GM19467 (cell line): ENCODE measurements around the gene MAML3.

Experiments
- ATAC-seq: cut with Tn5 transposase; IDR thresholded peaks from one replicate; pipeline ENCODE4 v1.9.1; 2021; ENCODE audit warnings: mild to moderate bottlenecking, moderate library complexity; ENCODE audit not compliant: unreplicated experiment

MAML3 gene

DNA sequence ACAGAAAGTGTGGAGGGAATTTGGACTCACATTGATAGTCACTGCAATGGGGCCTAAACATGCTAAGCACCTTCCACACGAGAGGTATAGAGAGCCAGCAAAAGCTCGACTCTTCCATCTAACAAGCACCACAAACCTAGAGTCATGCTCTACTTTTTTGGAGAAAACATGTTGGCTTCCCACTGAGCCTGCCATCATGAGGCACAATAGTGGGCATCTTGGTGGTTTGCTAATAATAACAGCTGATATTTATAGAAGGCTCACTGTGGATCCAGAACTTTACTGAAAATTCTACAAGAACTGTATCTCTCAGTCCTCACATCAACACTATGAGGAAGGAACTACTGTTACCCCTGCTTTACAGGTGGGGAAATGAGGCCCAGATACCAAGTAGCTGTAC lies 26.6 kb downstream of the MAML3 start:
- ATAC-seq: no peak

- ATAC-seq: no peak
Observed at GRCh38 chr4:140126261-140126660, 27.7 kb downstream of the MAML3 start.

- ATAC-seq: no peak
Observed at GRCh38 chr4:140125374-140125773, 28.6 kb downstream of the MAML3 start.

GRCh38 chr4:140123666-140124377 lies 30.2 kb downstream of the MAML3 start:
- ATAC-seq: no peak

- no peak for ATAC-seq
Observed at GRCh38 chr4:140122891-140123290, 31.1 kb downstream of the MAML3 start.

DNA sequence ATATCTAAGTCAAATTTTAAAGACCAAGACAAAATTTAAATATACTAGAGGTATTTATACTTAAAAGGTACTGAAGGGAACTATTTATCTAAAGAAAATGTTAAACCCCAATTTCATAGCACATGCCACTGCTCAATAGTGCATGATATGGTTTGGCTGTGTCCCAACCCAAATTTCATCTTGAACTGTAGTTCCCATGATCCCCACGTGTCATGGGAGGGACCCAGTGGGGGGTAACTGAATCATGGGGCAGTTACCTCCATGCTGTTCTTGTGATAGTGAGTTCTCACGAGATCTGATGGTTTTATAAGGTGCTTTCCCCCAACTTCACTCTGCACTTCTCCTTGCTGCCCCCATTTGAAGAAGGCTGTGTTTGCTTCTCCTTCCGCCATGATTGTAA lies 32.3 kb downstream of the MAML3 start:
- ATAC-seq: no peak

DNA sequence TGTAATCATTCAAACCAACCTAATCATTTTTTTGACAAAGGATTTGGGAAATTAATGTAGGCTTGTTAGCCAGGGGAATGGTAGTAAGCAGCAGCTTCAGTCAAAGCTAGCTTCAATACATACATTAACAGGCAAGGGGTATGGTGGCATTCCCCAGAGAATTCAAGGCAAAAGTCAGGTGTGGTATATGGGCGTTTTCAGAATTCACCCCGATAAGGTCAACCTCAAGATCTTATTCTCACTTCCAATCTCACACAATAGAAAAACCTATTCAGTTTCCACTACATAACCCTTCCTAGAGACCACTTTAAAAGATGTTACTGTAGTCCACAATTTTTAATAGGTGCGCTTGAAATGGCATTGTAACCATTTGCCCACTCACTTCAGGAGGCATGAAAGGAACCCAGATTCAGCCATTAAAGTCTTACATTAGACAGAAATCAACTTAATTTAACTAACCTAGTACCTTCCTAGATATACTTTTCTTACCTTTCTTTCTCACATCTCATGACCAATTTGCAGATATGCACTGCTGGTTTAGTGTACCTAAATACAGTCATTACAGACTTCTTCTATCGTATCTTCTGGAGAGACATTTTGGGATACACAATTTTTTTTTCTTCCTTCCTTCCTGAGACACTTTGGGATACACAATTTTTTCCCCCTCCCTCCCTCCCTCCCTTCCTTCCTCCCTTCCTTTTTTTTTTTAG lies 34.9 kb downstream of the MAML3 start:
- no peak for ATAC-seq

GRCh38 chr4:140117947-140118346 lies 36.0 kb downstream of the MAML3 start:
- no peak for ATAC-seq

DNA sequence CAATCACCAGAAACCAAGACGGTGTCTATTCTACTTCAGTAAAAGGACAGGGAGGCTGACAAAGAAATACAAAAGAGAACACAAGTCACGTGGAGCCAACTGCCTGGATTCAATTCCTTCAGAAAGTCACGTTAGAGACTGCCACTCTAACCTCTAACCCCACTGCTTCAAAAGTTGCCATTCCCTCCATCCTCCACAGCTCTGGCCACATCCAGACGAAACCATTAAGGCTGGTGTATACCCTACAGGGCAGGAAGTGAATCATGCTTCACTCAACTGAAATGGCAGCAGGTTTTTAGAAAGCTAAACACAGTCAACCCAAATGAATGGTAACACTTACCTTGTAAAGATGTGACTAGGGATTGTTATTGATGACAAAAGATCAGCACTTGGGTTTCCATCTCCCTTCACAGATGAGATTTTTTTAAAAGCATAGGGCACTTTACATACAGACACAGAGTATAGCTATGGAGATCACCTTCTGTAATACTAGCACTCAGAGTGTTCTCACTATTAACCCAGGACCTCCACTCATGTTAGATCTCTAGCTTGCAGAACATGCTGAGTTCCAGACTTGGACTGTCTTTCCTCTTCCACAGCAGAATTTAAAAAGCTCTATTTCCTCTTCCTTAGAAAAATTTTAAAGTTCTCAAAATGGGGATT lies 37.4 kb downstream of the MAML3 start:
- ATAC-seq: no peak

DNA sequence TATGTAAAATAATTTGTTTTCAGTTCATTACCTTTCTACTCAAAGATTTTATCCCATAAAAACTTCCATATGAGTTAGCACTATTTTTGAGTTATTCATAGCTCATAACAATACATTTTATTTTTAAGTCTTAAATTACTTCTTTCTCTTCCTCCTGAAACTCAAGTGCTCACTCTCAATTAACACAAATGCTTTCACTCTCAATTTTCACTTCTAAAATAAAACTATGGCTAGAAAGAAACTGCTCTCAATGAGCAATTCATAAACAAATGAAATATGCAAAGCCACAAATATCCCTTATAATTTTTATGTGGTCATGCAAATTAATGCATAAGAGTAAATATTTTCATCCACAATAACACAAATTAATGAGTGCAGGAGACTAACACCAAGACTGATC lies 38.8 kb downstream of the MAML3 start:
- no peak for ATAC-seq

- ATAC-seq: no peak
Observed at GRCh38 chr4:140113653-140114052, 40.3 kb downstream of the MAML3 start.

DNA sequence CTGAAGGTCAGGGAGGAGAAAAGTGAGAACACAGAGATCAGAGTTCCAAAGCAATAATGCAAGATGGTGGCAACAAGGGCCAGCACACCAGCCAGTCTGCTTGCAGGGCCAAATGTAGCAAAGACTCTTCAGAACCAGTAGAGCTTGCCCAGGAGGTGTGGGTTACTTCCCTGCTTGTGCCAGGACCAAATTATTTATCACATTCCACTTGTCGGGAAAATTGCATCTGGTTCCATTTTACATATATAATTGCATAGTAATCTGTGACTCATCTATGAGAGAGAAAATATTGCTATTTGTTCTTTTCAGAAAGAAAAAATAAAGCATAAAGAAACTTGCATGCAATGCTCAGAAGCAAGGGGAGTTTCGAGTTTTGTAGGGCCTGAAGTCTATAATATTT lies 41.4 kb downstream of the MAML3 start:
- ATAC-seq: no peak

DNA sequence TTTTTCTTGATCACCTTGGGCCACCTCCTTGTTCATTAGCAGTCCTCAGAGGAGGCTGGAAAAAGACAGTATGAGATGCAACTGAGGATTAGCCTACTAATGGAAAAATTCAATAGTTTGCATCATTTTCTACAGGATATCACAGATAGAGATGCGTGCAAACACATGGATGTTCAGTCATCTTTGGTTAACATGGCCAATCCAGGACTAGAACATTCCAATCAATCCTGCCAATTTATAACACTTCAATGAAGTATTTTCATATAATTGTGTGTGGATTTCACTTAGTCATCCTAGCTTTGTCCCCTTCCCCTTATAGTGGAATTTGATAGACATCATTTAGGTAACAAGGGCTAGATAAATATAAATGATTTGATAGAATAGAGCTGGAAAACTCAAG lies 42.7 kb downstream of the MAML3 start:
- ATAC-seq: no peak

GRCh38 chr4:140110542-140111215 lies 43.3 kb downstream of the MAML3 start:
- no peak for ATAC-seq

DNA sequence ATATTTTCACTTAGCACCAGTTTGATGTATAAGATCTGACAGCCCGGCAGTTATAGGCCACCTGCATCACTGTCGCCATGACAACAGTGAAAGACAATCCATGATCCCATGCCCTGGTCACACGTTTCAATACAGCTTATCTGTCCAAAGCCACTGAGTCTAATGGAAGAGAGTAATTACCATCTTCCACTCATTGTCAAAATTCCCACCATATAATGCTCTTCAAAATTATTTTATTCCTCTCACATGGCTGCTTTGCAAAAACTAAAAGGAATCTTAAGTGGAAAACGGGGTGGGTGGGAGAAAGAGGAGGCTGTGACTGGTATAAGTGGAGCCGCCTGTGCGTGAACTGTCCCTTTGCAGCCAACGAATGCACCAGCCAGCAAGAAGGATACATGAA lies 44.2 kb downstream of the MAML3 start:
- ATAC-seq: no peak

- no peak for ATAC-seq
Observed at GRCh38 chr4:140109292-140109691, 44.7 kb downstream of the MAML3 start.

DNA sequence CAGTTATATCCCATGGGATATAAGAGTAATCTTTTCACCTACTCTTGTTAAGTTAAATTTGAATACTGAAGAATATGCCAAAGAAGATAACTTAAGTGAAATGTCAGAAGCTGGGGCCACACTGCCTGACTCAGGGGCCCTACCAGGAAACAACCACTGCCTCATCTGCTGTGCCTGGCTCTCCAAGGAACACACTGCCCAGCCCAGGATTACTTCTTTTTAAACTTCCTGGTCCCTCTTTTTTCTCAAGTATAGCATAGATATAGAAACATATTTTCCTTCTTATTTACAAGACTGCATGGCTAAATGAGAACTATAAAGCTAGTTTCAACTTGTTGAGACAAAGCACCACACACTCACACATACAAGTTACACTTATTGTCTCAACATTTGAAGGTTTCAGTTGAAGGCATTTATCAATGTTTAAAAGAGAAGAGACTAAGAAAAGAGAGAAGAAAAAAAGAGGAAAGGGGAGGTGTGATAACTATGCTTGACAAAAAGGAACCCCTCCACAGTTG lies 45.2 kb downstream of the MAML3 start:
- no peak for ATAC-seq

GRCh38 chr4:140108243-140108642 lies 45.7 kb downstream of the MAML3 start:
- no peak for ATAC-seq

DNA sequence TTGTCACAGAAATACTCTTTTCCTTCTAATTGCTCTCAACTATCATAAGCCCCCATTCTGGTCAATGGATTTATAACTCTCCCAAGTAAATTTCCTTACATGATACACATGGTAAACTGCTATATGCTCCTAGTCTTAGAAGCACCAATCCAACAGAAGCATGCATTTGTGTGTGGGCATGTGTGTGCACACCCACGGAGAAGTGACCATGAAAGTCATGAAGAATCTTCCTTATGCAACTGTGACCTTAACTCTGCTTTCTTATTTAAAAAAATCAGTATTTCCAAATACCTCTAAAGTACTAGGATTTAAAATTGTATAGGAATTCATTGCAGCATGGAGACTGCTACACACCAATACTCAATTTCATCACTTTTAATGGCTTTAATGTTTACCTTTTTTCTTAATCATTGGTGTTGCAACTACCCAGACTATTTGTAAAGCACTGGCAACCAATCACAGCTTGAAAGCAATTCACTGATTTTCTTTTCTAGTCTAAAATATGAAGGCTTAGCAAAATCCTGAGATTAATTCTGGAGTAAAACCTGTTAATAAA lies 47.6 kb downstream of the MAML3 start:
- no peak for ATAC-seq

DNA sequence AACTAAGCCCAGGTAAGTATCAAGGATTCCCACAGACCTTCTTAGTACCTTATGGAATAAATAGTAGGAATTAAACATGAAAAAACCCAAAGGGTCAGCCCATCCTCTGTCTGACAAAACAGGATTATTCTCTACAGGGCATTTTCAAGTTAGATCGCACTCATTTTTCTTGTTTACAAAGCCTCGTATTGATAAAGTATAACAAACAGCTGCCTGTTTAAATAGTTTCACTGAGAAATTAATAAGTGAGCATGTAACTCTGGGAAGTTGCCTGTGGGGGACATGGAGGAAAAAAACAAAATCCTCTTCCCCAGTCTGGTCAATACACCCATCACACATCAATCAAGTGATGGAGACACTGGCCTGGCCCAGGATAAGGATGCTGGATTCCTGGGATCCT lies 48.5 kb downstream of the MAML3 start:
- ATAC-seq: no peak

- ATAC-seq: peak; percentile 63
Observed at GRCh38 chr4:140103676-140104075, 50.3 kb downstream of the MAML3 start.
